Esophagus (tissue), 2 donors: Measurements from ENCODE around the gene TBX5. TPM values are rescaled to one million over a fixed set of nuclear protein-coding genes. Genes with fewer than 3 reads are reported as not detected.

Experiments used
- H3K27ac ChIP-seq, 2 donors: one replicate each; pipeline ENCODE4 v1.5.1; 2013; ENCODE audit warnings: low read depth in 2 of 2, mild to moderate bottlenecking in 2 of 2, inconsistent platforms in 1 of 2, low read length in 1 of 2, moderate library complexity in 1 of 2
- H3K27me3 ChIP-seq, 2 donors: one replicate each; pipeline ENCODE4 v1.6.1; 2013; ENCODE audit warnings: low read length in 2 of 2, control low read depth in 1 of 2, mild to moderate bottlenecking in 1 of 2; ENCODE audit not compliant: insufficient read depth in 2 of 2, control insufficient read depth in 1 of 2
- H3K36me3 ChIP-seq, 2 donors: one replicate each; pipeline ENCODE4 v1.6.1; 2013; ENCODE audit warnings: low read length in 1 of 2; ENCODE audit not compliant: control insufficient read depth in 2 of 2, insufficient read depth in 2 of 2
- H3K4me1 ChIP-seq, 2 donors: one replicate each; pipeline ENCODE4 v1.6.1; 2013; ENCODE audit warnings: low read length in 1 of 2; ENCODE audit not compliant: control insufficient read depth in 2 of 2, insufficient read depth in 2 of 2
- H3K4me3 ChIP-seq, 2 donors: one replicate each; pipeline ENCODE4 v1.5.1; 2013; ENCODE audit warnings: low read length in 2 of 2, mild to moderate bottlenecking in 2 of 2, low read depth in 1 of 2, moderate library complexity in 1 of 2
- H3K9me3 ChIP-seq, 2 donors: one replicate each; pipeline ENCODE4 v1.6.1; 2013; ENCODE audit warnings: mild to moderate bottlenecking in 2 of 2, low read depth in 1 of 2, low read length in 1 of 2, moderate library complexity in 1 of 2; ENCODE audit not compliant: control insufficient read depth in 2 of 2, insufficient read depth in 1 of 2
- WGBS, 2 donors: extraction: QIAGEN DNeasy Blood & Tissue Kit; methylation state at CpG; one replicate each; pipeline ENCODE4 v1.1.7; 2013; 5-methylcytosine and 5-hydroxymethylcytosine counted together
- polyA plus RNA-seq, 2 donors: library from polyadenylated mRNA; stranded (reverse); fragments of 200-250 nt; gene quantifications; one replicate each; pipeline ENCODE4 v1.2.3, GENCODE V29; 2013
- donor health status: healthy with polysubstance abuse.
- donor health status: Bipolar disorder and iron deficiency.

TBX5 gene
- polyA plus RNA-seq, 2 donors = 0.51 to 1.2 TPM

- WGBS, 2 donors = 13 to 19% methylated on average over 10 of the region's 10 CpGs
- peak overlapping the region; percentile 25 to 38 for H3K27ac ChIP-seq
- H3K36me3 ChIP-seq = no peaks in the 10 kb centered on the region
- H3K4me1 ChIP-seq = peaks cover 0 to 4% of the 10 kb centered on the region in 2 donors
- no peak overlapping the region for H3K4me3 ChIP-seq
- peaks cover 27 to 28% of the 10 kb centered on the region in 2 donors for H3K27me3 ChIP-seq
- peaks cover 0 to 5% of the 10 kb centered on the region in 2 donors for H3K9me3 ChIP-seq
Measured at GRCh38 chr12:114401328-114402083, 4.4 kb downstream of the TBX5 start.

DNA sequence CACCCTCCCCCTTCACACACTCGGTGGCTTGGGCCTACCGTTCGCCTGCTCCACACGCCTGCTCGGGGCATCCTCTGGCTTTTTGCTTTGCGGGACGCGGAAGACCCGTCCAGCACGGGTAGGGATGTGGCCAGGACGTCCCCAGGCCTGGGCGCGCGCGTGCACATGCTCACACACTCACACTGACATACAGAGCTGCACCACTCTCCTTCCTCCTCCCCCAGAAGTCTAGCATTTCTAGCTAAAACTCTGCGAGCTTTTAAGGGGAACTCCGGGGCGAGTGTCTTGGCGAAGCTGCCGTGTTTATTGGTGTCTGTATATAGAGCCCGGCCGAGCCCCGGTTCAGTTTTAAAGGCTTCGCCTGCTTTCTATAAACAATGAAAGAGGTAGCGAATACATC lies 5.0 kb downstream of the TBX5 start:
- Histone ChIP-seq H3K9me3 (peaks cover 0 to 5% of the 10 kb centered on the region in 2 donors), H3K36me3 (no peaks in the 10 kb centered on the region), H3K4me1 (peaks cover 0 to 2% of the 10 kb centered on the region in 2 donors), H3K4me3 (peak overlapping the region in 1 of 2 donors; percentile 13), H3K27me3 (peaks cover 25 to 27% of the 10 kb centered on the region in 2 donors), H3K27ac (peak overlapping the region; percentile 25 to 84)
- 5 to 7% methylated on average over 24 to 25 of the region's 25 CpGs for WGBS, 2 donors

- peak overlapping the region; percentile 25 to 84 for H3K27ac ChIP-seq
- no peaks in the 10 kb centered on the region for H3K36me3 ChIP-seq
- WGBS, 2 donors = 12 to 23% methylated on average over 31 of the region's 31 CpGs
- peaks cover 24 to 25% of the 10 kb centered on the region in 2 donors for H3K27me3 ChIP-seq
- H3K9me3 ChIP-seq = peaks cover 0 to 3% of the 10 kb centered on the region in 2 donors
- peaks cover 0 to 2% of the 10 kb centered on the region in 2 donors for H3K4me1 ChIP-seq
- peak overlapping the region in 1 of 2 donors; percentile 13 for H3K4me3 ChIP-seq
Measured at GRCh38 chr12:114400361-114400811, 5.6 kb downstream of the TBX5 start.

- Histone ChIP-seq H3K36me3 (no peaks in the 10 kb centered on the region), H3K27me3 (peaks cover 24 to 25% of the 10 kb centered on the region in 2 donors), H3K4me1 (peaks cover 0 to 2% of the 10 kb centered on the region in 2 donors), H3K9me3 (peaks cover 0 to 3% of the 10 kb centered on the region in 2 donors), H3K27ac (peak overlapping the region; percentile 25 to 84), H3K4me3 (no peak overlapping the region)
- 13 to 26% methylated on average over 30 of the region's 30 CpGs for WGBS, 2 donors
Measured at GRCh38 chr12:114399664-114400211, 6.2 kb downstream of the TBX5 start.

GRCh38 chr12:114397978-114398881 lies 7.7 kb downstream of the TBX5 start:
- Histone ChIP-seq H3K36me3 (no peaks in the 10 kb centered on the region), H3K4me1 (peaks cover 0 to 2% of the 10 kb centered on the region in 2 donors), H3K27ac (no peak overlapping the region), H3K27me3 (peaks cover 16 to 19% of the 10 kb centered on the region in 2 donors), H3K9me3 (no peaks in the 10 kb centered on the region), H3K4me3 (no peak overlapping the region)
- WGBS, 2 donors = 26 to 34% methylated on average over 23 of the region's 23 CpGs

- H3K4me1 ChIP-seq = no peaks in the 10 kb centered on the region
- H3K36me3 ChIP-seq = no peaks in the 10 kb centered on the region
- H3K9me3 ChIP-seq = no peaks in the 10 kb centered on the region
- H3K4me3 ChIP-seq = no peak overlapping the region
- 19 to 33% methylated on average over 19 of the region's 19 CpGs for whole genome bisulfite sequencing, 2 donors
- H3K27ac ChIP-seq = peak overlapping the region in 1 of 2 donors; percentile 28
- peaks cover 16% of the 10 kb centered on the region in 2 donors for H3K27me3 ChIP-seq
Measured at GRCh38 chr12:114396869-114397719, 8.8 kb downstream of the TBX5 start.

GRCh38 chr12:114396153-114396868 lies 9.6 kb downstream of the TBX5 start:
- peak overlapping the region in 1 of 2 donors; percentile 28 for H3K27ac ChIP-seq
- H3K4me1 ChIP-seq = no peaks in the 10 kb centered on the region
- H3K36me3 ChIP-seq = no peaks in the 10 kb centered on the region
- WGBS, 2 donors = 21 to 23% methylated on average over 45 to 50 of the region's 50 CpGs
- peaks cover 16 to 18% of the 10 kb centered on the region in 2 donors for H3K27me3 ChIP-seq
- H3K4me3 ChIP-seq = no peak overlapping the region
- H3K9me3 ChIP-seq = no peaks in the 10 kb centered on the region

GRCh38 chr12:114395755-114396152 lies 10.2 kb downstream of the TBX5 start:
- Histone ChIP-seq H3K4me1 (no peaks in the 10 kb centered on the region), H3K27ac (no peak overlapping the region), H3K27me3 (peaks cover 13 to 14% of the 10 kb centered on the region in 2 donors), H3K9me3 (no peaks in the 10 kb centered on the region), H3K36me3 (no peaks in the 10 kb centered on the region), H3K4me3 (no peak overlapping the region)
- WGBS, 2 donors = 17 to 20% methylated on average over 17 of the region's 17 CpGs
